ENCODE data around the gene UVRAG.
A peak's percentile ranks its signal among the peaks of the same experiment; 100 is the strongest.

The UVRAG gene

DNA sequence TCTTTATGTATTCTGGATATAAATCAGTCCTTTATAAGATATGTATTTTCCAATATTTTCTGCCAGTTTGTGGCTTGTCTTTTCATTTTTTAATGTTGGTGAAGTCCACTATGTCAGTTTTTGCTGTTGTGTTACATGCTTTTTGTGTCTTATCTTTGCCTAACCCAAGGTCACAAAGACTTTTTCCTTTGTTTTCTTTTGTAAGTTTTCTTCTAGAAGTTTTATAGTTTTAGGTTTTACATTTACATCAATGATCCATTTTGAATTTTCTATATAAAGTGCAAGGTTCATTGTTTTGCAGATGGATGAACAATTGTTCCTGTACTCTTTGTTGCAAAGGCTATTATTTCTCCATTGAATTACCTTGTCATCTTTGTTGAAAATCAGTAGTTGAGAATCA lies 69.3 kb downstream of the UVRAG start:
- DNase-seq, result no peak

- no peak for DNase-seq
Measured at GRCh38 chr11:75888416-75888815, 73.4 kb downstream of the UVRAG start.

DNA sequence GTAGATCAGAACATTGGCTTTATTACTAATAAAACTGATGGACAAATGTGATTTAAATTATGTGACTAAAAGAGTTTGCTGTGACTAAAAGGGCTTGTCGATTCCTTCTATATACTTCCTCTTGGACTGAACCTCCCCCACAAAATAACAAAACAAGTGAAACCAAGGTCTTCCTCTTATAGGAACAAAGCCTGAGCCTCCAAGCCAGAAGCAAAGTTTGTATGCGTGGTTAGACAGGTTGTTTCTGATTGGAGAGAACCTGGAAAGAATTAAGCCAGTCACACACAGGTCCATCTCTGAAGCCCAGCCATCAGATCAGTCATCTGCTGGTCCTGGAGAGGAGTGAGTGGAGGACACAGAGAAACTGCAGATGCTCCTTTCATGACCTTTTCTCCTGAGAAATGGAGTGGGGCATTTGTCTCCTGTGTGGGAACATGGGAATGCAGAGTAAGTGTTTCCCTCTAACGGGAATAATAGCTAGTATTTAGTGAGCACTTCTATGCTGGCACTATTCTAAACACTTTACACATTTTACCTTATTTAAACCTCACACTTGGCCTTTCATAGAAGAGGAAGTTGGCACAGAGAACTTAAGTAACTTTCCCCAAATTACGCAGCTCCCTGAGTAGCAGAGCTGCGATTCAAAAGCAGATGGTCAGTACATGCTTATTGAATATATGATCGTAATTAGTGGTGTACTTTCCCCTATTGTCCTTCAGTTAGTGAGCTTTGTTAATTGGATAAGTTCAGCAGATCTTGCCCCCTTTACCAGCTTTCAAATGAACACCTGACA lies 77.1 kb downstream of the UVRAG start:
- DNase-seq, result no peak

DNA sequence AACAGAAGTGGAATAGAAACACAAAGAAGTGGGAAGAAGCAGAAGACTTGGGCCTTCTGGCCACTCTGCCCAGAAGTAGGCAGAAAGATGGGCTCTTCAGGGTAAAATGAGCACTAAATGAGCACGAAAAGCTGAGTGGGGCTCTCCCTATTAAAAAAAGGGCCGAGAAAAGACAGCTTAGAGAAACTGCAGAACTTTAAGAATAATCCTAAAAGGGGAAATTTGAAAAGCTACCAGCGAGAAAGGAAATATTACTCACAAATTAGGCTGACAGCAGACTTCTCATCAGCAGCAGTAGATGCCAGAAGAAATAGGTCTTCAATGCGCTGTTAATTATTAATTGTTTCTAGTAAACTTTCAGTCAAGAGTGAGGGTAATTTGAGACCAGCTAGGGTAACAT lies 78.2 kb downstream of the UVRAG start:
- no peak for DNase-seq

DNA sequence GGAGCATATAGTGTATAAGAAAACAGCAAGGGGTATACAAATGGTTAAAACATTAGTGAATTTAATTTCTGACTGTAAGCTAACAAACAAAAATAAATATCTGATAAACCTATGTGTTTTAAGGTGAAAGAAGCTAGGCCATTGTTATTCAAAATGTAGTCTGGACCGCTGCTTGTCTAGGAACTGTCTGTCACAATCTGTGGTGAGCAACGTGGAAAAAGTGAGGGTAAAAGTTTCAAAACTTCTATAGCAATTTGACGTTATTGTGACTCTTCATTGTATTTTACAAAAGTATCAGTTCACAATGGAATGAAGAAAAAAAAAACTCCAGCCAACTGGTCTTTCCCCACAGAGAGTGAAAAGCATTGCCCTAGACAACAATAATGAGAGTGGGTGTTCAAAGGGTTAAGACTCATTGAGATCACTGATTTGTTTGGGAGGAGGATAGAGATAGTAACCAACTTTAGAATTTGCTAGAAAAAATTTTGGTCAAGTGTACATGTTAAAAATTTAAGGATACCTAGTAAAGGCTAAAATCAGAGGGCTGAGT lies 79.1 kb downstream of the UVRAG start:
- DNase-seq, result no peak

- DNase-seq, result peak; percentile 32 to 64
Measured at GRCh38 chr11:75896843-75897419, 81.9 kb downstream of the UVRAG start.

GRCh38 chr11:75898871-75899270 lies 83.9 kb downstream of the UVRAG start:
- no peak for DNase-seq

DNA sequence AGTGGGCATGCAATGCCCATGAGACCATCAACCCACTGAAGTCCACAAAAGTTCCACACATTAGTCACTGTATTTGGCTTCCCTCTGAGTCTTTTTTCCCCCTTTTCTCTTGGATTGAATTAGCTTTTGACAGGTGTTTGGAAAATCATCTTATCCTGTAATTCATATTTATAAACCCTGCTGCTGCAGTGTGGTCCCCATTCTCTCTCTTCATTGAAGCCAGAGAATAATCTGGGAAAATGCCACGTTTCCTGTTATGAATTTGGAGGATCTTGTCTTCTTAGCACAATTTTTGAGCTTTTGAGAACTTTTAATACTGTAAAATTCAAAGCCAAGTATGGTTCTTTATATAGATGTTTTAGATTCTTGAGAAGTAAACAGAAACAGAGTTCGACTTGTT lies 84.8 kb downstream of the UVRAG start:
- no peak for DNase-seq

- no peak for DNase-seq
Measured at GRCh38 chr11:75900848-75901247, 85.8 kb downstream of the UVRAG start.

DNA sequence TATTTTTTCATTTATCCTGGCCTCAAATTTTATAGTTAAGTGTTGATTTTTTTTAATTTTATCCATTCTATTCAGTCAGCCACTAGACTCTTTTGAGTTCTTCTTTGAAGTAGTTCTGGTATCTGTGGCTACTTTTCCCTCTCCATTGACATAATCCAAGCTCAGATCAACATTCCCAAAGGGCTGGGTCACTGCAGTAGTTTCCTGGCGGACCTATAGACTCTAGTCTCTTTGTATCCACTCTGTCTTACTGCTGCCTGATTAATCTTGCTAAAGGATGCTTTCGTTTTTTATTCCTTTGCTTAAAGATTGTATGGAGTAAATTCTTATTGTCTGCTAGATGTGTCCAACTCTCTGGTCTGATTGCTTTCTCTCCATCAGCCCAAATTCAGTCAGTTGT lies 87.6 kb downstream of the UVRAG start:
- DNase-seq, result no peak

- DNase-seq, result no peak
Measured at GRCh38 chr11:75903276-75903675, 88.3 kb downstream of the UVRAG start.

DNA sequence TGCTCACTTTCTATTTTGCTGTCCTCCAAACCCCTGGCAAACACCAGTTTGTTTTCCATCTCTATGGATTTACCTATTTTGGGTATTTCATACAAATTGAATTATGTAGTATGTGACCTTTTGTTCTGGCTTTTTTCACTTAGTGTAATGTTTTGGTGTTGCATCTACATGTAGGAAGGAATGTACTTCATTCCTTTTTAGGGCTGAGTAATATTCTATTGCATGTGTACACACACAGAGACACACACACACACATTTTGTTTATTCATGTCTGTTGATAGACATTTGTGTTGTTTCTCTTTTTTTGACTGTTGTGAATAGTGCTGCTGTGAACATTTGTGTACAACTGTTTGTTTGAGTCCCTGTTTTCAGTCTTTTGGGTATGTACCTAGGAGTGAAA lies 90.4 kb downstream of the UVRAG start:
- no peak for DNase-seq

- DNase-seq, result no peak
Measured at GRCh38 chr11:75907906-75908527, 93.0 kb downstream of the UVRAG start.

- no peak for DNase-seq
Measured at GRCh38 chr11:75910426-75911145, 95.6 kb downstream of the UVRAG start.

DNA sequence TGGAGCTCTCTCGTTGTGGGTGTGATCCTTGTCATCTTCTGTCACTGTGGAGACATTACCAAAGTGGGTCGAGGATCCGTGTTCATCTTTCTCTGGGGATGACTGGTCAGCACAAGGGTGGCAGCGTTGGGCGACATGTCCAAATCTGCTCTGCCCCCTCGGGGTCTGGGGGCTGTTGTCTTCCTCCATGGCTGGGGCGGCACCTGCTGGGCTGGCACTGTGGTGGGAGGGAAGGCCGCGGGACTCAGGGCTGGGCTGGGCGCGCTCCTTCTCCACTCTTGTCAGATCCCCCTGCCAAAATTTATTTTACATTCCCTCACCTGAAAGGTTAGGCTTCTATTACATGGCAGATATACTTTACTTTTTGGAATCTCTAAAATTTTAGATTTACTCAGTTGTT lies 96.4 kb downstream of the UVRAG start:
- no peak for DNase-seq

DNA sequence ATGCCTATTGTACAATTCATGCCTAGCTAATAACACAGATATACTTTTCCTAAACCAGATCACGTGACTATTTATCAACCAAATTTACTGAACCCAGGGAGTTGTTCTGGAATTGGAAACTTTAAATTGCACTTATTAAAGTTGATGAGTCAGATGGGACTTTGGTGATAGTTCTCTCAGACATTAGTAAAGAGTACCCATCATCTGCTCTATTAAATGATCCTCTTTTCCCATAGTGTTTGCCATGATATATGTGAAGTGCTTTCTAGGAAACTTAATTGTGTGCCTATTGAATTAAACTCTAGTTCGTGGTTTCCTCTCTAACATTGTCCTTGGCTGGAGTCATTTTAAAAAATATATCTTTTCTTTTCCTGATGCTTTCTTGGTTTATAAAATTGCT lies 99.0 kb downstream of the UVRAG start:
- DNase-seq, result no peak

GRCh38 chr11:75916882-75917281 lies 101.9 kb downstream of the UVRAG start:
- no peak for DNase-seq

DNA sequence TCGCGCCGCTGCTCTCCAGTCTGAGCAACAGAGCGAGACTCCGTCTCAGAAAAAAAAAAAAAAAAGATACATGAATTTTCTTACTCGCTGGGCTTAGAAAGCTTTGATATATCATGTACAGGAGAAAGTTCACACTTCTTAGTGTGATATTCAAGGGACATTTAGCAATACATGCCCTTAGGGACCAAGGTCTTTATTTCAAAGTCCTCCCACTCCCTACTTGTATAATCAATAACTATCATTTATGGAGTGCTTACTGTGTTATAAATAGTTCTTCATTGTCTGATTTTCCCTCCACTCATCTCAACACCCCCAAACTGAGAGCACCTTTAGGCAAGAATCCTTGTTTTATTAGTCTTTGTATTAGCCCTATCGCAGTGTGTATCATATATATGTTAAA lies 103.3 kb downstream of the UVRAG start:
- DNase-seq, result no peak

GRCh38 chr11:75919525-75919924 lies 104.5 kb downstream of the UVRAG start:
- no peak for DNase-seq

GRCh38 chr11:75920848-75921247 lies 105.8 kb downstream of the UVRAG start:
- no peak for DNase-seq

- no peak for DNase-seq
Measured at GRCh38 chr11:75921808-75922207, 106.8 kb downstream of the UVRAG start.

DNA sequence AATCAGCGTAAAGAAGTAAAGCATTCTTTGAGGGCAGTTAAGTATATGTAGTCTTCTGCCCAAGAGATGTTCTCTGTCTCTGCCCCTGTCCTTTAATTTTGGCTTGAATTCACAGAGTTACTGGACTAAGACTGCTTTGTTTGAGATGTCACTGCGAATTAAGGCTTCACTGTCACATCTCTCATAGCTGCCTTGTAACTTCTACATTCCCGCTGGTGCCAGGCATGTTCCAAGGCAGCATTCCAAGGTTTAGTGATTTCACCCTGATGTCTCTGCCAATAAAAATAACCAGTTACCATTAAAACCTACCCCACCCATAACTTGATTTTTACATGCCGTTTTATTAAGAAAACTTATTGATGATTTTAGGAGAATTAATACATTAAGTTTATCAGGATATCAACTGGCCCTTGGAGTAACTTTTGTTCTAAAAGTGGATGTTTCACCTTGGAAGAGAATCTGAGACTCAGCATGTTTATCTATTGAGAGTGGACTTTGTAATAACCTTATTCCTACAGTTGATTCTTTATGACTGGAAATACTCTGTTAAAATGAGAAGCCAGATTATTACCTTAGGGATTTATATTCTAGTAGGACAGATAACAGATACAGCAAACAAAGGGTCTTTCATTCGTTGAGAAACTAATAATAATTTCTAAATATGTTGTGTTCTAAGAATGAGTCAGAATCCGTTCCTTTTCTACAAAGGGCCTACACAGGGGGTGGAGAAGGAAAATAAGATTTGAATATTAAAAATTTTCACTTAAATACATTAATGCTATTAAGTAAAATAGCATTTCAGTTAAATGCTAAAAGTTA lies 110.2 kb downstream of the UVRAG start:
- DNase-seq, result no peak

- DNase-seq, result no peak
Measured at GRCh38 chr11:75925785-75926164, 110.8 kb downstream of the UVRAG start.

All from NCI-H526 (cell line).